H9 (cell line): ENCODE results near the gene NAPA. TPM values are rescaled to one million over a fixed set of nuclear protein-coding genes. Genes with fewer than 3 reads are reported as not detected.

Source experiments
- DNase-seq: peaks from one replicate; pipeline ENCODE4 v3.0.0-alpha.2; 2017
- H2AFZ ChIP-seq: one replicate; pipeline ENCODE4 v1.6.1; 2013; ENCODE audit warnings: mild to moderate bottlenecking, low read length, control low read depth, moderate library complexity
- H2AK5ac ChIP-seq: 2 replicates; pipeline ENCODE4 v1.6.1; 2013; ENCODE audit warnings: low read length, control low read depth, mixed read lengths; ENCODE audit not compliant: insufficient read length
- H2BK120ac ChIP-seq: one replicate; pipeline ENCODE4 v1.6.1; 2013; ENCODE audit warnings: low read depth, mild to moderate bottlenecking, low read length, control low read depth, inconsistent platforms; ENCODE audit not compliant: poor library complexity, severe bottlenecking
- H2BK12ac ChIP-seq: 2 replicates; pipeline ENCODE4 v1.6.1; 2013; ENCODE audit warnings: low read length, control low read depth, mixed read lengths, low read depth; ENCODE audit not compliant: insufficient read length
- H2BK15ac ChIP-seq: 2 replicates; pipeline ENCODE4 v1.6.1; 2013; ENCODE audit warnings: low read depth, low read length, control low read depth
- H2BK20ac ChIP-seq: one replicate; pipeline ENCODE4 v1.6.1; 2013; ENCODE audit warnings: low read depth, mild to moderate bottlenecking, low read length, control low read depth, inconsistent platforms; ENCODE audit not compliant: poor library complexity, severe bottlenecking
- H2BK5ac ChIP-seq: 2 replicates; pipeline ENCODE4 v1.6.1; 2013; ENCODE audit warnings: low read length, control low read depth, mixed read lengths; ENCODE audit not compliant: insufficient read length
- H3K14ac ChIP-seq: 2 replicates; pipeline ENCODE4 v1.6.1; 2013; ENCODE audit warnings: low read length, control low read depth; ENCODE audit not compliant: insufficient read depth
- H3K18ac ChIP-seq: 2 replicates; pipeline ENCODE4 v1.6.1; 2013; ENCODE audit warnings: low read depth, mild to moderate bottlenecking, mixed read lengths, low read length, control low read depth; ENCODE audit not compliant: insufficient read length
- H3K23ac ChIP-seq: 2 replicates; pipeline ENCODE4 v1.6.1; 2013; ENCODE audit warnings: low read length, control low read depth, mixed read lengths, low read depth; ENCODE audit not compliant: insufficient read length
- H3K23me2 ChIP-seq: 2 replicates; pipeline ENCODE4 v1.6.1; 2013; ENCODE audit warnings: low read depth, mild to moderate bottlenecking, mixed read lengths, low read length, control low read depth; ENCODE audit not compliant: insufficient read length, poor library complexity, severe bottlenecking
- H3K27ac ChIP-seq: 2 replicates; pipeline ENCODE4 v1.5.1; 2013; ENCODE audit warnings: low read length, control low read depth, mixed read lengths, low read depth; ENCODE audit not compliant: insufficient read length
- H3K27me3 ChIP-seq: 2 replicates; pipeline ENCODE4 v1.6.1; 2013; ENCODE audit warnings: low read length, control low read depth, inconsistent platforms; ENCODE audit not compliant: insufficient read depth
- H3K4ac ChIP-seq: 2 replicates; pipeline ENCODE4 v1.6.1; 2013; ENCODE audit warnings: low read depth, mild to moderate bottlenecking, control low read depth, inconsistent platforms, low read length, moderate library complexity
- H3K4me1 ChIP-seq: 2 replicates; pipeline ENCODE4 v1.6.1; 2013; ENCODE audit warnings: low read length, control low read depth, inconsistent platforms; ENCODE audit not compliant: insufficient read depth
- H3K4me2 ChIP-seq: 2 replicates; pipeline ENCODE4 v1.6.1; 2013; ENCODE audit warnings: low read length, control low read depth, mixed read lengths; ENCODE audit not compliant: insufficient read length, insufficient read depth
- H3K56ac ChIP-seq: 2 replicates; pipeline ENCODE4 v1.6.1; 2013; ENCODE audit warnings: low read depth, mild to moderate bottlenecking, mixed read lengths, low read length, control low read depth; ENCODE audit not compliant: insufficient read length
- H3K79me1 ChIP-seq: 2 replicates; pipeline ENCODE4 v1.6.1; 2013; ENCODE audit warnings: low read depth, mild to moderate bottlenecking, moderate library complexity, low read length, control low read depth, inconsistent platforms; ENCODE audit not compliant: insufficient read depth, poor library complexity, severe bottlenecking
- H3K79me2 ChIP-seq: 2 replicates; pipeline ENCODE4 v1.6.1; 2013; ENCODE audit warnings: low read length, control low read depth, inconsistent platforms; ENCODE audit not compliant: insufficient read depth
- H3K9ac ChIP-seq: 2 replicates; pipeline ENCODE4 v1.6.1; 2013; ENCODE audit warnings: low read length, control low read depth, mixed read lengths; ENCODE audit not compliant: insufficient read length; ENCODE audit errors: extremely low read depth
- H3K9me3 ChIP-seq: one replicate; pipeline ENCODE4 v1.6.1; 2013; ENCODE audit warnings: low read depth, low read length, inconsistent platforms; ENCODE audit not compliant: control insufficient read depth
- H3T11ph ChIP-seq: one replicate; pipeline ENCODE4 v1.6.1; 2013; ENCODE audit warnings: mild to moderate bottlenecking, low read length, control low read depth, inconsistent platforms
- H4K20me1 ChIP-seq: one replicate; pipeline ENCODE4 v1.6.1; 2013; ENCODE audit not compliant: control insufficient read depth, insufficient read length, insufficient read depth
- H4K5ac ChIP-seq: 2 replicates; pipeline ENCODE4 v1.6.1; 2013; ENCODE audit warnings: low read depth, mild to moderate bottlenecking, mixed read lengths, low read length, control low read depth; ENCODE audit not compliant: insufficient read length
- H4K8ac ChIP-seq: replicated peaks from 2 replicates; pipeline ENCODE4 v1.6.1; 2013; ENCODE audit warnings: low read length, control low read depth, mixed read lengths, low read depth; ENCODE audit not compliant: insufficient read length
- H4K91ac ChIP-seq: 2 replicates; pipeline ENCODE4 v1.6.1; 2013; ENCODE audit warnings: low read depth, mild to moderate bottlenecking, moderate library complexity, mixed read lengths, low read length, control low read depth; ENCODE audit not compliant: insufficient read length
- H3K27ac Mint-ChIP-seq, 3 experiments: 2 replicates in 2 of 3; 3 replicates in 1 of 3; pipeline ENCODE4 v1.8.0; 2020 to 2021; ENCODE audit warnings: mixed read lengths in 3 of 3, mild to moderate bottlenecking in 1 of 3, moderate library complexity in 1 of 3
- H3K27me3 Mint-ChIP-seq: 2 replicates; pipeline ENCODE4 v1.8.0; 2021; ENCODE audit warnings: low read depth, mild to moderate bottlenecking, moderate library complexity, mixed read lengths
- H3K36me3 Mint-ChIP-seq, 3 experiments: 2 replicates in 2 of 3; 3 replicates in 1 of 3; pipeline ENCODE4 v1.8.0; 2020 to 2021; ENCODE audit warnings: low read depth in 3 of 3, mixed read lengths in 3 of 3; ENCODE audit not compliant: insufficient read depth in 1 of 3
- H3K4me1 Mint-ChIP-seq, 2 experiments: 2 replicates each; pipeline ENCODE4 v1.8.0; 2020; ENCODE audit warnings: mixed read lengths in 2 of 2
- H3K4me3 Mint-ChIP-seq, 2 experiments: 2 replicates in 1 of 2; 3 replicates in 1 of 2; pipeline ENCODE4 v1.8.0; 2020 to 2021; ENCODE audit warnings: mild to moderate bottlenecking in 2 of 2, mixed read lengths in 2 of 2, moderate library complexity in 1 of 2
- H3K9me3 Mint-ChIP-seq, 2 experiments: 2 replicates in 1 of 2; 3 replicates in 1 of 2; pipeline ENCODE4 v1.8.0; 2020; ENCODE audit warnings: mild to moderate bottlenecking in 2 of 2, mixed read lengths in 2 of 2, moderate library complexity in 1 of 2
- CTCF ChIP-seq: fragments of 200-600 bp; sonication (generic); conservative IDR thresholded peaks from 3 replicates; pipeline ENCODE4 v1.8.0; 2021; ENCODE audit warnings: antibody characterized with exemption, mild to moderate bottlenecking
- WGBS: extraction: QIAGEN DNeasy Blood & Tissue Kit; methylation state at CpG from one replicate; pipeline ENCODE4 v1.1.7; 2013; ENCODE audit warnings: missing lambda C conversion rate, low lambda C conversion rate, mixed read lengths; ENCODE audit not compliant: insufficient read length; ENCODE audit errors: extremely low coverage; 5-methylcytosine and 5-hydroxymethylcytosine counted together
- total RNA-seq: library from RNA; stranded (reverse); gene quantifications from 2 replicates; pipeline ENCODE4 v1.2.1, GENCODE V29; 2021

The NAPA gene
- total RNA-seq, 1 experiment from 2014 or later, result 62.8 TPM

GRCh38 chr19:47471733-47472457 is 43.0 kb downstream of the NAPA start, which contains the start of gene SLC8A2:
Gene SLC8A2, minus strand, starts transcription at chr19:47471893. Its CDS starts 5,490 bp downstream, at chr19:47466403.
- Mint-ChIP-seq H3K36me3 (peaks cover 1 to 9% (median 4%) of the 10 kb centered on the region in 3 experiments; a peak in 6 of 7 replicates), H3K4me3 (peak within 1 kb of the TSS; percentile 78 to 85), H3K4me1 (peaks cover 19 to 39% of the 10 kb centered on the region in 2 experiments), H3K27ac (peak within 1 kb of the TSS in 2 of 3 experiments; percentile 44 to 65; a peak in 2 of 7 replicates), H3K27me3 (peaks cover 25% of the 10 kb centered on the region), H3K9me3 (no peaks in the 10 kb centered on the region; a peak in 1 of 5 replicates)
- H4K91ac ChIP-seq, result no peak within 1 kb of the TSS
- no peak within 1 kb of the TSS for H3K4ac ChIP-seq
- no peak within 1 kb of the TSS for H3K23ac ChIP-seq
- H2BK12ac ChIP-seq, result no peak within 1 kb of the TSS
- H3K23me2 ChIP-seq, result peaks cover 13% of the 10 kb centered on the region
- no peak within 1 kb of the TSS for H3K9ac ChIP-seq
- H3K4me1 ChIP-seq, result peaks cover 7% of the 10 kb centered on the region; the same call in 1 of the 2 replicates
- no peak within 1 kb of the TSS for H2AK5ac ChIP-seq
- H2BK20ac ChIP-seq, result no peak within 1 kb of the TSS
- H2AFZ ChIP-seq, result no peak within 1 kb of the TSS
- no peak within 1 kb of the TSS for H3K56ac ChIP-seq
- no CpG with 5 or more reads among the region's 29 CpGs for WGBS
- TF ChIP-seq CTCF, result no peak
- no peak within 1 kb of the TSS for H3K27ac ChIP-seq
- H2BK120ac ChIP-seq, result no peak within 1 kb of the TSS
- H3K18ac ChIP-seq, result no peak within 1 kb of the TSS
- no peaks in the 10 kb centered on the region for H3K79me1 ChIP-seq
- no peak within 1 kb of the TSS for H2BK15ac ChIP-seq
- peak; percentile 95 for DNase-seq
- H3K4me2 ChIP-seq, result peak within 1 kb of the TSS; percentile 82
- no peaks in the 10 kb centered on the region; the same call in 1 of the 2 replicates for H3K79me2 ChIP-seq
- H3K9me3 ChIP-seq, result no peaks in the 10 kb centered on the region
- no peak within 1 kb of the TSS for H4K8ac ChIP-seq
- H3K14ac ChIP-seq, result no peak within 1 kb of the TSS; the same call in 1 of the 2 replicates
- no peaks in the 10 kb centered on the region for H4K20me1 ChIP-seq
- no peaks in the 10 kb centered on the region for H3K27me3 ChIP-seq
- no peak within 1 kb of the TSS for H2BK5ac ChIP-seq
- H3T11ph ChIP-seq, result no peak within 1 kb of the TSS
- H4K5ac ChIP-seq, result no peak within 1 kb of the TSS
